ENCODE data around the gene TRIM14. TPM values are rescaled to one million over a fixed set of nuclear protein-coding genes. Genes with fewer than 3 reads are reported as not detected.

TRIM14 gene
- total and polyA plus RNA-seq, 2 of the 13 experiments (the other 11 are each of a cell fraction or from before 2014, with no cell fraction given), result 9.2 to 13.0 TPM

DNA sequence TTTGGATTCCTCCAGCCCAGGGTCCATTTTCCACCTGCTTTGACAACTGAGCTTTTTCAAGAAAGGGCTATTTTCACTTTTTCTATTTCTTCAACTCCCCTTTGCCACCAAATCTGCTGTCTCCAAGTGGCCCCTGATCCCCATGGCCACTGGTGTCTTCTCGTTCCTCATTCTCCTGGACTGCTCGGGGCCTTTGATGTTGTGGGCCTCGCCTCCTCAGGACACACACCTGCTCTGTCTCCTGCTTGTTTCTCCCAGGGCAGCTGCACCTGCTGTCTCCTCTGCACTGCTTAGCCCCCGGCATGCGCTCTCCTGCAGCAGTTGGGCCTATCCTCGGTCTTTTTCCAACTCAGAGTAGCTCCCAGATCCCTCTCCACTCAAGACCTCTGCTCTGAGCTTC is 78.8 kb downstream of the TRIM14 start:
- Histone ChIP-seq H3K9me3 (ENCODE audit: low read length) (no peaks in the 10 kb centered on the region), H3K4me3 (replicated peaks in 1 of 3; ENCODE audit: insufficient read depth in 1 of 3, low read depth in 2 of 3, low read length in 3 of 3) (no peak overlapping the region), H3K9ac (ENCODE audit: insufficient read depth, low read depth, low read length) (no peak overlapping the region), H3K36me3 (replicated peaks in 1 of 2; ENCODE audit: control insufficient read depth in 1 of 2, insufficient read depth in 2 of 2, low read length in 2 of 2) (no peaks in the 10 kb centered on the region), H3K27me3 (ENCODE audit: control insufficient read depth in 1 of 2, insufficient read depth in 2 of 2, low read length in 2 of 2) (peaks cover 0 to 19% of the 10 kb centered on the region in 2 experiments; a peak in 3 of 5 replicates), H3K4me1 (ENCODE audit: insufficient read depth, low read length) (peaks cover 26% of the 10 kb centered on the region), H3K4me2 (ENCODE audit: low read depth, low read length) (no peak overlapping the region; the same call in 1 of the 2 replicates), H2AFZ (ENCODE audit: low read length) (no peak overlapping the region), H4K20me1 (ENCODE audit: insufficient read depth, low read length) (no peaks in the 10 kb centered on the region), H3K27ac (ENCODE audit: extremely low read length, insufficient read depth, low read length) (no peak overlapping the region), H3K79me2 (ENCODE audit: insufficient read depth, low read length) (no peaks in the 10 kb centered on the region)
- TF ChIP-seq ZNF136 (CRISPR knock-in tag; IDR thresholded peaks at IDR 0.05; ENCODE audit: low read depth) (no peak), ZFP36L1 (CRISPR knock-in tag; IDR thresholded peaks at IDR 0.05) (no peak), STAG1 (CRISPR knock-in tag; IDR thresholded peaks at IDR 0.05) (no peak), ZNF20 (CRISPR knock-in tag; IDR thresholded peaks at IDR 0.05) (no peak), NFIC (IDR thresholded peaks at IDR 0.05; ENCODE audit: low read length) (no peak), ZMYM4 (CRISPR knock-in tag; IDR thresholded peaks at IDR 0.05) (no peak), ZNF3 (CRISPR knock-in tag; IDR thresholded peaks at IDR 0.05) (no peak)
- TF ChIP-seq, protein P1, sequence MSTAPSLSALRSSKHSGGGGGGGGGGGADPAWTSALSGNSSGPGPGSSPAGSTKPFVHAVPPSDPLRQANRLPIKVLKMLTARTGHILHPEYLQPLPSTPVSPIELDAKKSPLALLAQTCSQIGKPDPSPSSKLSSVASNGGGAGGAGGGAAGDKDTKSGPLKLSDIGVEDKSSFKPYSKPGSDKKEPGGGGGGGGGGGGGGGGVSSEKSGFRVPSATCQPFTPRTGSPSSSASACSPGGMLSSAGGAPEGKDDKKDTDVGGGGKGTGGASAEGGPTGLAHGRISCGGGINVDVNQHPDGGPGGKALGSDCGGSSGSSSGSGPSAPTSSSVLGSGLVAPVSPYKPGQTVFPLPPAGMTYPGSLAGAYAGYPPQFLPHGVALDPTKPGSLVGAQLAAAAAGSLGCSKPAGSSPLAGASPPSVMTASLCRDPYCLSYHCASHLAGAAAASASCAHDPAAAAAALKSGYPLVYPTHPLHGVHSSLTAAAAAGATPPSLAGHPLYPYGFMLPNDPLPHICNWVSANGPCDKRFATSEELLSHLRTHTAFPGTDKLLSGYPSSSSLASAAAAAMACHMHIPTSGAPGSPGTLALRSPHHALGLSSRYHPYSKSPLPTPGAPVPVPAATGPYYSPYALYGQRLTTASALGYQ (CRISPR knock-in tag; IDR thresholded peaks at IDR 0.05), result no peak
- in situ Hi-C loops (cut with HindIII; ENCODE audit: extremely low pct_ligation_motif_present, low pct_unique_long_range_greater_than_20kb), result no loop called here
- 46% methylated on average over 6 of the region's 6 CpGs for WGBS (ENCODE audit: low lambda C conversion rate)
- ATAC-seq (peak; percentile 34; the same call in 2 of the 3 replicates), DNase-seq (ENCODE audit: low spot score) (no peak), FAIRE-seq (no peak)
- ChIA-PET CTCF (ENCODE audit: low intra/inter-chr PET ratio, low total read pairs) (no interaction called here), POLR2A (interaction anchor here (2.2 kb wide), 1 partner anchor 16 kb away, joined by 10 read pairs; the partner anchor contains the start of gene NANS)
- no TSS peak for BruUV-seq (replicated peaks)
- intact Hi-C loops (cut with micrococcal nuclease; ENCODE audit: unreplicated experiment), result no loop called here

All from HepG2 (cell line).